Measurements from ENCODE around the gene ACTL9. TPM values are rescaled to one million over a fixed set of nuclear protein-coding genes. Genes with fewer than 3 reads are reported as not detected.

Gene ACTL9
- total RNA-seq, result not detected in 2 replicates

GRCh38 chr19:8698433-8699063 lies at the start of gene ACTL9:
Gene ACTL9 (minus strand): TSS chr19:8698795. CDS start chr19:8698701, 94 bp downstream.

DNA sequence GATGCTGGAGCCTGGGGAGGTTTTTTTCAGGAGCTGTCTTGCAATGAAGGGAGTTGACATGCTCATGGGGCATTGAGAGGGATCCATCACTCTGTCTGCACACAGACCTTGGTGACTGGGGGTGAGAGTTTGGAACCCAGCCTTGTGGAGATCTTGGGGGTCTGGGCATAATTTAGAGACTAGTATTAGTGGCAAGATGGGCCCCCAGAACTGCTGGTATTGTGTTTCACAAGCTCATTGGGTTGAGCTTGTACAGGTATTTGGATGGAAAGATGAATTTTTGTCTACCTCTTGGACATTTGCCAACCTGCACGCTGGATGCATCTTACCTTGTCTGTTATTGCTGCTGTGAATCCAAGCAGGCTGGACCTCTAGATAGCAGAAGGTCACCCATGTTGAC lies 22.7 kb upstream of the ACTL9 start, which contains the start of gene OR2Z1:
Gene OR2Z1, plus strand, starts transcription at position 301 of the 400 bp plus-strand sequence. CDS start 9,395 bp downstream, outside the sequence.

Other genes starting within 250 kb of the ACTL9 start
- under 0.01 TPM in 1 of 2 replicates, not detected in the other for gene PRAM1, start 196.2 kb downstream of the ACTL9 start, total RNA-seq
- gene ZNF414, start 184.6 kb downstream of the ACTL9 start, total RNA-seq, result 3.7 and 6.4 TPM in 2 replicates
- gene MYO1F, start 121.4 kb downstream of the ACTL9 start, total RNA-seq, result 0.22 and 0.26 TPM in 2 replicates
- 21.4 and 27.2 TPM in 2 replicates for gene ADAMTS10, start 88.1 kb downstream of the ACTL9 start, total RNA-seq
- gene NFILZ, start 68.2 kb downstream of the ACTL9 start, total RNA-seq, result not detected in 2 replicates
- not detected in 2 replicates for gene OR2Z1, start 22.8 kb upstream of the ACTL9 start, total RNA-seq
- gene ZNF558, start 133.5 kb upstream of the ACTL9 start, total RNA-seq, result 23.1 and 28.3 TPM in 2 replicates
- not detected in 2 replicates for gene MBD3L1, start 133.6 kb upstream of the ACTL9 start, total RNA-seq

Data from articular chondrocyte of knee joint (primary cell).